Measurements from ENCODE around the gene FHIP1B.

FHIP1B gene

DNA sequence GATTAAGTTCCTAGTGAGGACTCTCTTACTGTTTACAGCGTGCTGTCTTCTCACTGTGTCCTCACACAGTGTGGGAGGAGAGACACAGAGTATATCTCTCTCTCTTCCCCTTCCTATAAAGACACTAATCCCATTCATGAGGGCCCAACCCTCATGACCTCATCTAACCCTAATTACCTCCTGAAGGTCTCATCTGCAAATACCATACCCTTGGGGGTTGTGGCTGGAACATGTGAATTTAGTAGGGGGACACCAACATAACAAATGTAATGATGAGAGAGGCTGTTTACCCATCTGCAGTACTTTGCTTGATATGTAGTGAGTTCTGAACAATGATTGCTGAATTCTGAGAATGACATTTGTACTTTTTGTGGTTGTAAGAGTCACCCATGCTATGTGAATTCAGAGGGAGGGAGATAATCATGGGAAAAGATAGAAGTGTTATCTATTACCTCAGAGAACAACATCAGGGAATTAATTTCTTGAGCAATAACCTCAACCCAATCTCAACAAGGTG is 40.3 kb downstream of the FHIP1B start:
- Histone ChIP-seq H3K27me3 (ENCODE audit: insufficient read depth, poor library complexity, severe bottlenecking) (no peaks in the 10 kb centered on the region), H3K27ac (replicated peaks) (peak overlapping the region; percentile 48), H3K4me3 (replicated peaks; ENCODE audit: insufficient read depth, low read length) (no peak overlapping the region)
- TF ChIP-seq, protein P1, sequence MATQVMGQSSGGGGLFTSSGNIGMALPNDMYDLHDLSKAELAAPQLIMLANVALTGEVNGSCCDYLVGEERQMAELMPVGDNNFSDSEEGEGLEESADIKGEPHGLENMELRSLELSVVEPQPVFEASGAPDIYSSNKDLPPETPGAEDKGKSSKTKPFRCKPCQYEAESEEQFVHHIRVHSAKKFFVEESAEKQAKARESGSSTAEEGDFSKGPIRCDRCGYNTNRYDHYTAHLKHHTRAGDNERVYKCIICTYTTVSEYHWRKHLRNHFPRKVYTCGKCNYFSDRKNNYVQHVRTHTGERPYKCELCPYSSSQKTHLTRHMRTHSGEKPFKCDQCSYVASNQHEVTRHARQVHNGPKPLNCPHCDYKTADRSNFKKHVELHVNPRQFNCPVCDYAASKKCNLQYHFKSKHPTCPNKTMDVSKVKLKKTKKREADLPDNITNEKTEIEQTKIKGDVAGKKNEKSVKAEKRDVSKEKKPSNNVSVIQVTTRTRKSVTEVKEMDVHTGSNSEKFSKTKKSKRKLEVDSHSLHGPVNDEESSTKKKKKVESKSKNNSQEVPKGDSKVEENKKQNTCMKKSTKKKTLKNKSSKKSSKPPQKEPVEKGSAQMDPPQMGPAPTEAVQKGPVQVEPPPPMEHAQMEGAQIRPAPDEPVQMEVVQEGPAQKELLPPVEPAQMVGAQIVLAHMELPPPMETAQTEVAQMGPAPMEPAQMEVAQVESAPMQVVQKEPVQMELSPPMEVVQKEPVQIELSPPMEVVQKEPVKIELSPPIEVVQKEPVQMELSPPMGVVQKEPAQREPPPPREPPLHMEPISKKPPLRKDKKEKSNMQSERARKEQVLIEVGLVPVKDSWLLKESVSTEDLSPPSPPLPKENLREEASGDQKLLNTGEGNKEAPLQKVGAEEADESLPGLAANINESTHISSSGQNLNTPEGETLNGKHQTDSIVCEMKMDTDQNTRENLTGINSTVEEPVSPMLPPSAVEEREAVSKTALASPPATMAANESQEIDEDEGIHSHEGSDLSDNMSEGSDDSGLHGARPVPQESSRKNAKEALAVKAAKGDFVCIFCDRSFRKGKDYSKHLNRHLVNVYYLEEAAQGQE (IDR thresholded peaks at IDR 0.05; ENCODE audit: insufficient replicate concordance, low read depth): no peak
- TF ChIP-seq GABPA (IDR thresholded peaks at IDR 0.05; ENCODE audit: low read depth): no peak
- TF ChIP-seq POLR2AphosphoS5 (IDR thresholded peaks at IDR 0.05; ENCODE audit: low read depth): no peak
- TF ChIP-seq, protein P2, sequence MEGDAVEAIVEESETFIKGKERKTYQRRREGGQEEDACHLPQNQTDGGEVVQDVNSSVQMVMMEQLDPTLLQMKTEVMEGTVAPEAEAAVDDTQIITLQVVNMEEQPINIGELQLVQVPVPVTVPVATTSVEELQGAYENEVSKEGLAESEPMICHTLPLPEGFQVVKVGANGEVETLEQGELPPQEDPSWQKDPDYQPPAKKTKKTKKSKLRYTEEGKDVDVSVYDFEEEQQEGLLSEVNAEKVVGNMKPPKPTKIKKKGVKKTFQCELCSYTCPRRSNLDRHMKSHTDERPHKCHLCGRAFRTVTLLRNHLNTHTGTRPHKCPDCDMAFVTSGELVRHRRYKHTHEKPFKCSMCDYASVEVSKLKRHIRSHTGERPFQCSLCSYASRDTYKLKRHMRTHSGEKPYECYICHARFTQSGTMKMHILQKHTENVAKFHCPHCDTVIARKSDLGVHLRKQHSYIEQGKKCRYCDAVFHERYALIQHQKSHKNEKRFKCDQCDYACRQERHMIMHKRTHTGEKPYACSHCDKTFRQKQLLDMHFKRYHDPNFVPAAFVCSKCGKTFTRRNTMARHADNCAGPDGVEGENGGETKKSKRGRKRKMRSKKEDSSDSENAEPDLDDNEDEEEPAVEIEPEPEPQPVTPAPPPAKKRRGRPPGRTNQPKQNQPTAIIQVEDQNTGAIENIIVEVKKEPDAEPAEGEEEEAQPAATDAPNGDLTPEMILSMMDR (IDR thresholded peaks at IDR 0.05; ENCODE audit: insufficient read depth, low read length): no peak
- TF ChIP-seq SPI1 (IDR thresholded peaks at IDR 0.05; ENCODE audit: borderline replicate concordance, low read depth): no peak
- peak in 1 of 2 experiments; percentile 29 for DNase-seq (ENCODE audit: low read depth in 1 of 2, low spot score in 1 of 2)

DNA sequence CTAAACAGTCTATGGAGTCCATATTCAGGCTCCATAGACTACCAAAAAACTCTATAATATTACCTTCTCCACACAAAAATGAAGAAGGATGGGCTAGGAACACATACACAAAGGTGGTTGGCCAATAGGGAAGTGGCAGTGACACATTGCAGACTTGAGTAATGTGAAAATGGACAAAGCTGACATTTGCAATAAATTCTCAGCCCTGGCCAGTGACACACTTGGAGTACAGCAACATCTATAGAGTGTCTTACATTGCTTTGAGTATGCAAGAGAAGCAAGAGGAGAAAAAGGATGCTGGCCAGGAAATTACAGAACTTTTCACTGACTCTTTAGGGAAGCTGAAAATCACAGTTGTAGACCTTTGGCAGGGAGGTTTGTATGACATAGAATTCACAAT is 42.7 kb downstream of the FHIP1B start:
- Histone ChIP-seq H3K27me3 (ENCODE audit: insufficient read depth, poor library complexity, severe bottlenecking) (no peaks in the 10 kb centered on the region), H3K4me3 (replicated peaks; ENCODE audit: insufficient read depth, low read length) (no peak overlapping the region), H3K27ac (replicated peaks) (peak overlapping the region; percentile 61)
- TF ChIP-seq SPI1 (IDR thresholded peaks at IDR 0.05; ENCODE audit: borderline replicate concordance, low read depth): peak; percentile 59; the same call in 1 of the 2 replicates
- TF ChIP-seq, protein P1 (IDR thresholded peaks at IDR 0.05; ENCODE audit: insufficient replicate concordance, low read depth): no peak
- DNase-seq (ENCODE audit: low read depth in 1 of 2, low spot score in 1 of 2): peak; percentile 69 to 75

DNA sequence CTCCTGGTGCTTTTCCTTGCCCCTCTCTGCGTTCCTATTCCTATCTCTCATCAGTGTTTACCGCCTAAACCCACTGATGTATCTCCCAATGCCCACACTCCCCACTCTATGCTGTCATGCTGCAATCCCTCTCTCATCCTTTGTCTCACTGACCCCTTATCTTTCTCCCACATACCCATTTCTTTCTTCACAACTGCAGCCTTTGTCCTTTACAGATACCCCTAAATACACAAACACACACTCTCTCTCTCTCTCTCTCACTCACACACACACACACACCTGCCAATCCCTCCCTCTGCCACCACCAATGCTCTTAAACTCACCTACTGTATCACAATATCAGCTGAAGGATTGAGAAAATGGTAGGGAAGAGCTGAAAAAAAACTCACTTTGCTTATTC is 59.0 kb downstream of the FHIP1B start:
- Histone ChIP-seq H3K27me3 (ENCODE audit: insufficient read depth, poor library complexity, severe bottlenecking) (no peaks in the 10 kb centered on the region), H3K27ac (replicated peaks) (no peak overlapping the region), H3K4me3 (replicated peaks; ENCODE audit: insufficient read depth, low read length) (no peak overlapping the region)
- TF ChIP-seq POLR2AphosphoS5 (IDR thresholded peaks at IDR 0.05; ENCODE audit: low read depth): no peak
- no peak for TF ChIP-seq GABPA (IDR thresholded peaks at IDR 0.05; ENCODE audit: low read depth)
- TF ChIP-seq, protein P1 (IDR thresholded peaks at IDR 0.05; ENCODE audit: insufficient replicate concordance, low read depth): no peak
- TF ChIP-seq SPI1 (IDR thresholded peaks at IDR 0.05; ENCODE audit: borderline replicate concordance, low read depth): no peak
- TF ChIP-seq, protein P2 (IDR thresholded peaks at IDR 0.05; ENCODE audit: insufficient read depth, low read length): no peak
- DNase-seq (ENCODE audit: low read depth in 1 of 2, low spot score in 1 of 2): no peak

All from HL-60 (cell line).